GM19239 (cell line): ENCODE data around the gene PCCA.
"Not testable (repeated sequence)": the region's sequence is repeated elsewhere in the genome, so short reads cannot be mapped to it uniquely, and the experiment has no call there.

Source experiments
- DNase-seq: peaks from one replicate; pipeline ENCODE4 v3.0.0; 2011; ENCODE audit warnings: low spot score; ENCODE audit not compliant: insufficient read length
- FAIRE-seq: peaks from 2 replicates; lab custom pipeline; 2011; peaks lifted over from hg19 to GRCh38; lab: Jason Lieb, UNC

PCCA gene

DNA sequence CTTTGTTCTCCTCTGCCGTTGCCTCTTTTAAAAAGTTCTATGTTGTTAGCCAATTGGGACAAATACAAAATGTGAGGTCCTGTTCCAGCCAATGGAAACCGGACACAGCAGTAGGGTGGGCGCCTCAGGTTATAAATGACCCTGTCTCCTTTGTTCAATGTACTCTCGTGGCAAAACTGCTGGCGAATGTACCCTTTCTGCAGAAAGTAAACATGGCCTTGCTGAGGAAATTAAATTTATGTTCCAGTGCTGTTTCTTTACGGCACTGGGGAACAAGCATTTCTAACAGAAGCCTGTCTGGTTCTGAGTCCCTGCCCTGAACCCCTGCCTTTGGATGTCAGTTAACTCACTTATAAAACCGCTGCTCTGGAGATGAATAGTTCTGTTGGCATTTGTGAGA lies 140.7 kb downstream of the PCCA start:
- no peak for DNase-seq
- no peak for FAIRE-seq

GRCh38 chr13:100230769-100231149 lies 141.9 kb downstream of the PCCA start:
- no peak for FAIRE-seq

DNA sequence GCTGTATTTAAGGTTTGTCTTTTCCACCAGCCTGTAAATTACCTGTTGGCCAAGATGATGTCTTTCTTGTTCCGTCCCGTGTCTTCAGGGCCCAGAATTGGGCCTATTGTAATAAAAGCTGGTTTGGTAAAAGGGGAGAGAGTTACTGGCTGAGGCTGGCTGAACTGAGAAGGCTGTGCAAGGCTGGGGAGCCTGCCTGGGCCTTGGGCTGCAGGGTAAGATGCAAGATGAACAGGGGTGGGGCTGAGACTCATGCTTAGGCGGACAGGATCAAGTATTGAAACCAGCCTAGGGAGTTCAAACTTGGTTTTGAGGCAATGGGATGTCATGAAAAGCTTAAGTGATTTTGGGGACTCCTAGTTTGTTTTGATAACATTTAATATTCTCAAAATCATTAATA lies 142.3 kb downstream of the PCCA start:
- FAIRE-seq, result no peak
- no peak for DNase-seq

More at GRCh38 chr13:100230769-100231149, 141.9 kb downstream of the PCCA start:
- no peak for DNase-seq

GRCh38 chr13:100234006-100234405 lies 145.1 kb downstream of the PCCA start:
- FAIRE-seq (no peak), DNase-seq (no peak)

- peak; percentile 14 for FAIRE-seq
- no peak for DNase-seq
Measured at GRCh38 chr13:100234524-100235136, 145.7 kb downstream of the PCCA start.

- DNase-seq, result peak; percentile 17
- FAIRE-seq, result peak; percentile 90
Measured at GRCh38 chr13:100235311-100235901, 146.5 kb downstream of the PCCA start.

DNA sequence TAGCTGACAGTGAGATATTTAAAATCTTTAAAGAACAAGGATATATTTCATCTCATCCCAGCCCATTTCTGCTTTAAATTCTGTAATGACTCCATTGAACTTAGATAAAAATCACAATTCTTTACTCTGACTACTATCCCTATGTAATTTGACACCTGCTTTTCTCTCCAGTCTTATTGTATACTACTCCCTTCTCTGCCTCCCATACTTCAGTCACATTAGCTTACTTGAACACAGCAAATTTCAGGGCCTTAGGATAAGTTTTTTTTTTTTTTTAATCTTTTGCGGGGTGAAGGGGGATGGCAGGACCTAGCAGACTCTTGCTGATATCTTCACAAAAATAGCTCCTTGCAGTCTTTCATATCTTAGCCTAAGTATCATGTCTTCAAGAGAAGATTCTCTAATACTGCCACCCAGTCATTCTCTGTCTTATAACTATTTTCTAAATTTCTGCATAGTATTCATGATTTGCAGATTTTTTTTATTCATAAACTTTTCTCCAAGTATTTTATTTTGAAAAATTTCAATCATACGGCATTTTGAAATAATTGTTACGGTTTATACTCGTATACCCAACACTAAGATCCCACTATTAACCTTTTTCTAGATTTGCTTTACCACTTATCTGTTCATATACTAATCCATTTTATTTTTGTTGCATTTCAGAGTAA lies 151.4 kb downstream of the PCCA start:
- FAIRE-seq (no peak), DNase-seq (no peak)

- FAIRE-seq (no peak), DNase-seq (no peak)
Measured at GRCh38 chr13:100244431-100244830, 155.5 kb downstream of the PCCA start.

- FAIRE-seq, result no peak
- DNase-seq, result no peak
Measured at GRCh38 chr13:100245104-100245503, 156.2 kb downstream of the PCCA start.

DNA sequence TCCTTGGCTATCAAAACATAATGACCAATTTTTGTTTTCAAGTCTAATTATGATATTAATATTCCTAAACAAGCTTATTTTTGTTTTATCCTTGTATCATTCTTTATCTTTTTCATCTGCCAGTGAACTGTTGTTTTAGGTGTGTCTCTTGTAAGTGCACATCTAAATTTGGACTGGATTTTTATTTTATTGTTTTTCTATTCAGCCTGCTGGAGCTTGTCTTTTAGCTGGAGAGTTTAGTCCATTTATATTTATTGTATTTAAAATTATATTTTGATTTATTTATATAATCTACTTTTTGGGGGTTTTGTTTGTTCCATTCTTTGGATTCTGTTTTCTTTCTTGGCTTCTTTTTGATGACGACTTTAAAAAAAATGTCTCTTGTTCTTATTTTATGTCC lies 159.0 kb downstream of the PCCA start:
- no peak for DNase-seq
- FAIRE-seq, result no peak

DNA sequence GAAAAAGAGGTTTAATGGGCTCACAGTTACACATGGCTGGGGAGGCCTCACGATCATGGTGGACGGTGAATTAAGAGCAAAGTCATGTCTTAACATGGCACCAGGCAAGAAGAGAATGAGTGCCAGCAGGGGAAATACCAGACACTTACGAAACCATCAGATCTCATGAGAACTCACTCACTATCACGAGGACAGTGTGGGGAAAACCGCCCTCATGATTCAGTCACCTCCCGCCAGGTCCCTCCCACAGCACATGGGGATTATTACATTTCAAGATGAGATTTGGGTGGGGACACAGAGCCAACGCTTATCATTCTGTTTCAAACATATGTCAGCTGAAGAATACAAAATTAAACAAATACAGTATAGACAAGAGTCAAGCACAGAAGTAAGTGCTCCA lies 165.1 kb downstream of the PCCA start:
- DNase-seq (no peak), FAIRE-seq (no peak)

DNA sequence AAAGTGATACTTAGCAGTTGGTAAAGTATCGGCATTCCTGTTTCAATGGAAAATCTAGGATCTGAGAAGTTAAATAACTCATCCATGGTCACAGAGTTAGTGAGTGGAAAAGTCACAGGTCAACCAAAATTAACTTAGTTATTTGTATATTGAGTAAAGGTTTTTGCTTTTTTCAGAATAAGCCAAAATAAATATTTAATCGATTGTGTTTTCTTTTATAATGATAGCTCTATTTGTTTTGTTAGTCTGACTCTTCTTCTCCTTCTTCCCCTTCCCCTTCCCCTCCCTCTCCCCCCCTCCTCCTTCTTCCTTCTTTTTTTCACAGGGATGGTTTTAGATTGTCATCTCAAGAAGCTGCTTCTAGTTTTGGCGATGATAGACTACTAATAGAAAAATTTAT lies 173.5 kb downstream of the PCCA start:
- no peak for FAIRE-seq
- no peak for DNase-seq

DNA sequence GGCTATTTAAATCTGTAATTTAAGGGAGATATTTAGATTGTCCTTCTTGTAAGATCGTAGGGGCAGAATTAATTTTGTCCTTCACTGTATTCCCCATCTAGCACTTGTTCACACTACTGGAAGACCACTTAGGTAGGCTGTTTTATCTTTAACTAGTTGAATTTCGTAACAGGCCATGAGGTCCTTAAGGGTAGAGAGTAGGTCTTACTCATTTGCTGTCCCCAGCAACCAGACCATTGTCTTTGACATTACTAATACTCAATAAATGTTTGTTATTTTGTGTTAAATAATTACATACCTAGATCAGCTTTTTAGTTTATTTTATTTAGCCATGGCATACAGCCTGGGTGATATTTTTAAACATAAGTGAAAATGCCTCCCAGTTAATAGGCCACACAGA lies 177.1 kb downstream of the PCCA start:
- FAIRE-seq (no peak), DNase-seq (no peak)

DNA sequence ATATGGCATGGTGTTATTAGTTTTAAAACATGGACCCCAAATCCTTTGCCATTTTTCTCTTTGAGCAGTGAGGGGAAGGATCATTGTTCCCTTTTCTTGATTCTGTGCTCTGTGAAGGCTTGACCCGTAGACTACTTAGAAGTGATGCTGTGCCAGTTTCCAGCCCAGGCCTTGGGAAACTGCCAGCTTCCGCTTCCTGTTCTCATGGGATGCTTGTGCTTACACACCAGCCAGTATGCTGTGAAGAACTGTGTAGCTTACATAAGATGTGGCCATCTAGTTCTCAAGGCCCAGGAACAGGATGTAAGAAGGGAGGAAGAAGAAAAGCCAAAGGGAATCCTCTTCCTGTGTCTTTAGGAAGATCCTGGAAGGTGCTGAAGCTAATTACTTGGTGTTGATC lies 180.9 kb downstream of the PCCA start:
- FAIRE-seq (no peak), DNase-seq (no peak)

DNA sequence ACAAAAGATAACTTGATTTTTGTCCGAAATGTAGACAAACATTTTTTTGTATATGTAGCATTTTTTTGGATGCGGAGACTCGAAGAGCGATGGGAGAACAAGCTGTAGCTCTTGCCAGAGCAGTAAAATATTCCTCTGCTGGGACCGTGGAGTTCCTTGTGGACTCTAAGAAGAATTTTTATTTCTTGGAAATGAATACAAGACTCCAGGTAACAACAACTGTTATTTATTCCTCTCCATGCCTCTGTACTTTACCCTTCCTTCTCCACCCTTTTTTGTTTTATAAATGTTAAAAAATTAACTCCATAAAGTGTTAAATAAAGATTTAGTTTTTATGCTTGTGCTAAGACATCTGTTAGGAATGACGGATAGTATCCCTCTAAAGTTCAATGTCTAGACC lies 184.2 kb downstream of the PCCA start:
- DNase-seq, result no peak
- no peak for FAIRE-seq

GRCh38 chr13:100273552-100273951 lies 184.7 kb downstream of the PCCA start:
- FAIRE-seq (no peak), DNase-seq (no peak)

DNA sequence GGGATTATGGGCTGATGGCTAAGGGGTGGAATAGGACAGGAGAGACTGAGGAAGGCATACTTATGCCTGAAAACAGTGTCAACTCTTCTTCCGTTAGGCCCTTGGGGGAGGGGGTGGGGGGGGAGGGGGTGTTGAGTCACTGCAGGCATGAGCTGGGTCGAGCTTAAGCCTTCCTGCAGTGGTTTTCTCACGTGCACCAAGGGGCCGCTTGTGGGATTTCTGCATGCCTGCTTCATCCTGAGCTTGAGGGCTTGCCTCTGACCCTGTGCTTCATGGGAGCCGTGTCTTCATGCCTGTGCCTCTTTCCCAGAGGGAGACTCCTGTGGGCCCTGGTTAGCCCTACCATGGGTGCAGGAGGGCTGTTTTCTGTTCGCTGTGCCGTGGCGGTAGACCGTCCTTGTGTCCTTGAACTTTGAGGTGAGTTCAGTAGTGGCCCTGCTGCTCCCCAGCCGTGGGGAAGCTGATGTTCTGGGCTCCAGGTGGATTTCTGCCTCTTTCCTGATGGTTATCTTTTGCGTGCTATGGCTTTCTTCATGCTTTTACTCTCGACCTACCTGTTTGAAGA lies 186.1 kb downstream of the PCCA start:
- FAIRE-seq, result no peak
- DNase-seq, result no peak

DNA sequence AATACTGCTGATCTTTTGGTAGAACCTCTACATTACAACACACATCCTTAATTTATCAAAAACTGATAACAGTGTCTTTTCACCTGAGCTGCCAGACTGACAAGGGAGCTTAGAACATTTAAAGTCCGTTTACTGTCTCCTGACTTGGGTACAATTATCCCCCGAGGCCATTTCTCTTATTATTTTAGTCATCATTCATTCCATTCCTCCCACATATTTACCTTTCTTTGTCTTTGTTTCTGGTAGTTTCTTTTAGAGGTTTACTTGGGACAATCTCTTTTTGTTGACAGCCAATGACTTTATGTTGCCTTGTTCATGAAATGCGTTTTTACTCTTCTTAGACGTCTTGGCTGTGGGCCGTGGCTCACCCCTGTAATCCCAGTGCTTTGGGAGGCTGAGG lies 186.9 kb downstream of the PCCA start:
- no peak for DNase-seq
- FAIRE-seq, result no peak

DNA sequence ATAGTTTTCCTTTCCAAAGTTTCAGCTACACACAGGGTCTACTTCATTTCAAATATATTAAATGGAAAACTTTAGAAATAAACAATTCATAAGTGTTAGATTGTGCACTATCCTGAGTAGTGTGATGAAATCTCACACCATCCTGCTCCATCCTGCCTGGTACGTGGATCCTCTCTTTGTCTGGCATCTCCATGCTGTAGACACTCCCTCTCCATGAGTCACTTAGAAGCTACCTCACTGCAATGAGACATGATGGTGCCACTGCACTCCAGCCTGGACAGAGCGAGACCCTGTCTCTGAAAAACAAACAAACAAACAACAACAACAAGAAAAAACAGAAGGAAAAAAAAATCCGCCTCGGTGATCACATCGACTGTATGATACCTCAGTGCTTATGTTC lies 191.8 kb downstream of the PCCA start:
- no peak for DNase-seq
- no peak for FAIRE-seq

GRCh38 chr13:100282306-100282705 lies 193.4 kb downstream of the PCCA start:
- FAIRE-seq, DNase-seq: not testable (repeated sequence)

DNA sequence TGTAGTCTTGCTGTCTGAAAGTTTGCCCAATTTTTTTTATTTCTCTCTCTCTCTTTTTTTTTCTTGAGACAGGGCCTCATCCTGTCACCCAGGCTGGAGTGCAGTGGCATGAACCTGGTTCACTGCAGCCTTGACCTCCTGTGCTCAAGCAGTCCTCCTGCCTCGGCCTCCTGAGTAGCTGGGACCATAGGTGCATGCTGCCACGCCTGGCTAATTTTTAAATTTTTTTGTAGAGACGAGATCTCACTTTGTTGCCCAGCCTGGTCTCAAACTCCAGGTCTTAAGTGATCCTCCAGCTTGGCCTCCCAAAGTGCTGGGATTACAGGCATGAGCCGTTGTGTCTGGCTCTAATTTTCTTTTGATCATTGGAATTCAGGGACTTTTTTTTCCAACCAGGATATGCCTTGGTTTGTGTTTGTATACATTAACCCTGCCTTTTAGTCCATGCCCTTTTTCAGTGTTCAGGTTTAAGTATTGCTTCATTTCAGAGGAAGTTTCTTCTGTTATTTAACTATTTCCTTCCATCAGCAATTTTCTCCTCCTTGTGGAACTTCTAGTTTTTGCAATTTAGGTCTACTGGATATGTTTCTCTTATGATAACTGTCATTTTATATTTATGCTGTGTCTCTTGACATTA lies 201.4 kb downstream of the PCCA start:
- DNase-seq, result no peak

More for the DNA sequence above, 201.4 kb downstream of the PCCA start:
- FAIRE-seq, result no peak
